ENCODE data around the gene DCAF8L2. TPM values are rescaled to one million over a fixed set of nuclear protein-coding genes. Genes with fewer than 3 reads are reported as not detected.
"Not testable (repeated sequence)": the region's sequence is repeated elsewhere in the genome, so short reads cannot be mapped to it uniquely, and the experiment has no call there.

DCAF8L2 gene
- total and polyA plus RNA-seq, 10 of the 15 experiments (the other 5 are each of a cell fraction or from before 2014, with no cell fraction given) = not detected

GRCh38 chrX:27740933-27741332, 150.8 kb downstream of the DCAF8L2 start:
- WGBS (ENCODE audit: insufficient coverage, insufficient replicate concordance, low lambda C conversion rate, missing lambda C conversion rate) = 56% methylated on average over 5 of the region's 5 CpGs
- ChIA-PET RAD21 (ENCODE audit: unreplicated experiment) (no interaction called here), SMC1A (ENCODE audit: uncharacterized antibody, unreplicated experiment) (no interaction called here), CTCF (no interaction called here), POLR2A (no interaction called here)
- BruUV-seq (replicated peaks) = no TSS peak
- FAIRE-seq (no peak), DNase-seq (ENCODE audit: low read depth, low spot score) (no peak), ATAC-seq (no peak)
- no peaks in the 10 kb centered on the region for H3K79me2 ChIP-seq (ENCODE audit: control insufficient read depth, insufficient read depth, low read length)
- intact Hi-C loops (cut with micrococcal nuclease; ENCODE audit: unreplicated experiment) = no loop called here
- H2AFZ ChIP-seq (ENCODE audit: control insufficient read depth, low read depth, low read length) = no peak overlapping the region
- no peaks in the 10 kb centered on the region for H3K4me1 ChIP-seq (ENCODE audit: control insufficient read depth, insufficient read depth, low read length)
- TF ChIP-seq CEBPZ (IDR thresholded peaks at IDR 0.05; ENCODE audit: low read depth, low read length) (no peak), ATF2 (IDR thresholded peaks at IDR 0.05; ENCODE audit: low read length) (no peak), SMC3 (IDR thresholded peaks at IDR 0.05; ENCODE audit: borderline replicate concordance, low read length) (no peak), MYB (IDR thresholded peaks at IDR 0.05; ENCODE audit: borderline replicate concordance, low read depth, low read length) (no peak), RAD51 (IDR thresholded peaks at IDR 0.05) (no peak), POLR2AphosphoS2 (IDR thresholded peaks at IDR 0.05; ENCODE audit: low read depth, low read length) (no peak), SREBF2 (IDR thresholded peaks at IDR 0.05; ENCODE audit: low read length) (no peak), EED (IDR thresholded peaks at IDR 0.05; ENCODE audit: low read depth) (no peak), EP300 (IDR thresholded peaks at IDR 0.05; ENCODE audit: borderline replicate concordance in 1 of 2, control insufficient read depth in 1 of 2, low read depth in 2 of 2, low read length in 2 of 2) (no peak), PAX8 (IDR thresholded peaks at IDR 0.05) (no peak)
- H3K27ac ChIP-seq (ENCODE audit: control insufficient read depth, insufficient read depth) = no peak overlapping the region
- H4K20me1 ChIP-seq (ENCODE audit: control insufficient read depth, insufficient read depth) = no peaks in the 10 kb centered on the region
- no peaks in the 10 kb centered on the region for H3K36me3 ChIP-seq (ENCODE audit: control insufficient read depth in 2 of 2, insufficient read depth in 2 of 2, low read length in 1 of 2)
- H3K4me3 ChIP-seq = no peak overlapping the region
- H3K4me2 ChIP-seq (ENCODE audit: control insufficient read depth, insufficient read depth) = no peak overlapping the region
- no peaks in the 10 kb centered on the region for H3K27me3 ChIP-seq (replicated peaks in 1 of 2; ENCODE audit: control insufficient read depth in 2 of 2, insufficient read depth in 2 of 2, low read length in 1 of 2)
- in situ Hi-C loops (cut with MboI) = no loop called here
- no peaks in the 10 kb centered on the region for H3K9me3 ChIP-seq (replicated peaks; ENCODE audit: control insufficient read depth, insufficient read depth, low read length)
- no peak overlapping the region for H3K9ac ChIP-seq (ENCODE audit: control insufficient read depth, insufficient read depth, low read length)

GRCh38 chrX:27743521-27743920, 153.4 kb downstream of the DCAF8L2 start:
- H3K79me2 ChIP-seq (ENCODE audit: control insufficient read depth, insufficient read depth, low read length); H2AFZ ChIP-seq (ENCODE audit: control insufficient read depth, low read depth, low read length); H3K27me3 ChIP-seq (replicated peaks in 1 of 2; ENCODE audit: control insufficient read depth in 2 of 2, insufficient read depth in 2 of 2, low read length in 1 of 2); intact Hi-C loops (cut with micrococcal nuclease; ENCODE audit: unreplicated experiment); BruUV-seq (replicated peaks); FAIRE-seq; ATAC-seq; H3K4me2 ChIP-seq (ENCODE audit: control insufficient read depth, insufficient read depth); H3K36me3 ChIP-seq (ENCODE audit: control insufficient read depth in 2 of 2, insufficient read depth in 2 of 2, low read length in 1 of 2); in situ Hi-C loops (cut with MboI); H3K27ac ChIP-seq (ENCODE audit: control insufficient read depth, insufficient read depth); H4K20me1 ChIP-seq (ENCODE audit: control insufficient read depth, insufficient read depth); POLR2A ChIA-PET; RAD21 ChIA-PET (ENCODE audit: unreplicated experiment); H3K9me3 ChIP-seq (replicated peaks; ENCODE audit: control insufficient read depth, insufficient read depth, low read length); H3K9ac ChIP-seq (ENCODE audit: control insufficient read depth, insufficient read depth, low read length); H3K4me1 ChIP-seq (ENCODE audit: control insufficient read depth, insufficient read depth, low read length); DNase-seq (ENCODE audit: low read depth, low spot score); H3K4me3 ChIP-seq: not testable (repeated sequence)
- WGBS (ENCODE audit: insufficient coverage, insufficient replicate concordance, low lambda C conversion rate, missing lambda C conversion rate) = 27% methylated on average over 9 of the region's 9 CpGs
- ChIA-PET SMC1A (ENCODE audit: uncharacterized antibody, unreplicated experiment) (interaction anchor here (0.7 kb wide), 1 partner anchor 419 kb away, joined by 3 read pairs; no protein-coding TSS in a partner anchor), CTCF (interaction anchor here (1.0 kb wide), 1 partner anchor 13 kb away, joined by 3 read pairs; no protein-coding TSS in a partner anchor)

Measured in GM12878 (cell line).